HCT116 (cell line): ENCODE data around the gene ZNF784. TPM values are rescaled to one million over a fixed set of nuclear protein-coding genes. Genes with fewer than 3 reads are reported as not detected.

Experiments
- ATAC-seq: fragments of 200-7000 bp; cut with Tn5 transposase; 2 replicates; pipeline ENCODE4 v1.9.1; 2020; ENCODE audit warnings: mild to moderate bottlenecking, moderate library complexity
- BruUV-seq: library from RNA; stranded (reverse); fragments of 400-500 nt; replicated peaks from 2 replicates; lab custom pipeline; 2021; lab: Mats Ljungman, UMichigan
- CTCF ChIA-PET: fragments of 300-600 bp; sonication (Branson Sonifier 250); formaldehyde crosslinking; loops from one replicate; lab custom pipeline; 2021; ENCODE audit warnings: antibody characterized with exemption; lab: Charles Lee
- POLR2A ChIA-PET: fragments of 300-600, 350-600 bp; sonication (Branson Sonifier 250); formaldehyde crosslinking; loops from one replicate; lab custom pipeline; 2021; ENCODE audit warnings: antibody characterized with exemption; lab: Charles Lee
- RAD21 ChIA-PET, 2 experiments: fragments of 300-600 bp; sonication (Branson Sonifier 250); formaldehyde crosslinking; loops; one replicate each; lab custom pipeline; 2023; ENCODE audit warnings: low total read pairs in 2 of 2; ENCODE audit not compliant: uncharacterized antibody in 2 of 2, unreplicated experiment in 2 of 2, low non-redundant PET in 1 of 2; lab: Charles Lee
- DNase-seq: peaks from one replicate; pipeline ENCODE4 v3.0.0-alpha.2; 2010; ENCODE audit warnings: low read depth, low spot score
- H2AFZ ChIP-seq: fragments of 200-600 bp; shearing (Covaris generic), sonication (generic); 2 replicates; pipeline ENCODE4 v1.6.1; 2017; ENCODE audit warnings: low read depth, mixed run types, mixed read lengths, antibody characterized with exemption, low read length; ENCODE audit not compliant: poor library complexity, severe bottlenecking
- H3K27ac ChIP-seq: 2 replicates; pipeline ENCODE4 v1.5.1; 2012; ENCODE audit warnings: low read depth, low read length
- H3K27me3 ChIP-seq: fragments of 200-600 bp; sonication (generic); 2 replicates; pipeline ENCODE4 v1.6.1; 2016; ENCODE audit warnings: mixed run types, low read length, mixed read lengths; ENCODE audit not compliant: insufficient read depth
- H3K36me3 ChIP-seq, 2 experiments: fragments of 200-500 bp in 1 of 2; fragments of 200-600 bp in 1 of 2; sonication (Bioruptor generic) in 1 of 2; sonication (generic) in 1 of 2; 2 replicates each; pipeline versions ENCODE4 v1.5.1 to v1.6.1; 2014 to 2016; ENCODE audit warnings: low read length in 2 of 2, inconsistent platforms in 1 of 2, mixed read lengths in 1 of 2, mixed run types in 1 of 2; ENCODE audit not compliant: insufficient read depth in 2 of 2, control insufficient read depth in 1 of 2
- H3K4me1 ChIP-seq, 2 experiments: fragments of 200-600 bp in 1 of 2; sonication (generic) in 1 of 2; 2 replicates each; pipeline versions ENCODE4 v1.5.1 to v1.6.1; 2012 to 2017; ENCODE audit warnings: low read length in 2 of 2, inconsistent platforms in 1 of 2, mild to moderate bottlenecking in 1 of 2, mixed read lengths in 1 of 2, mixed run types in 1 of 2, moderate library complexity in 1 of 2; ENCODE audit not compliant: insufficient read depth in 2 of 2, control insufficient read depth in 1 of 2
- H3K4me2 ChIP-seq: fragments of 200-600 bp; sonication (generic); 2 replicates; pipeline ENCODE4 v1.6.1; 2017; ENCODE audit warnings: mixed run types, low read length, mixed read lengths
- H3K4me3 ChIP-seq, 2 experiments: fragments of 200-600 bp in 1 of 2; sonication (generic) in 1 of 2; replicated peaks in 1 of 2; 2 replicates each; pipeline ENCODE4 v1.5.1; 2011 to 2016; ENCODE audit warnings: low read length in 2 of 2, control low read depth in 1 of 2, low read depth in 1 of 2, mild to moderate bottlenecking in 1 of 2, mixed read lengths in 1 of 2, mixed run types in 1 of 2
- H3K79me2 ChIP-seq: fragments of 200-600 bp; sonication (generic); 2 replicates; pipeline ENCODE4 v1.6.1; 2017; ENCODE audit warnings: mild to moderate bottlenecking, mixed run types, low read length, moderate library complexity, mixed read lengths; ENCODE audit not compliant: insufficient read depth
- H3K9ac ChIP-seq: fragments of 200-600 bp; sonication (generic); 2 replicates; pipeline ENCODE4 v1.6.1; 2016; ENCODE audit warnings: low read length, mixed read lengths
- H3K9me2 ChIP-seq: fragments of 200-600 bp; sonication (generic), shearing (Covaris generic); 2 replicates; pipeline ENCODE4 v1.6.1; 2017; ENCODE audit warnings: mixed run types, mild to moderate bottlenecking, moderate library complexity; ENCODE audit not compliant: insufficient read depth
- H3K9me3 ChIP-seq, 2 experiments: fragments of 200-500 bp in 1 of 2; fragments of 200-600 bp in 1 of 2; sonication (Bioruptor generic) in 1 of 2; sonication (generic) in 1 of 2; 2 replicates each; pipeline ENCODE4 v1.6.1; 2014 to 2017; ENCODE audit warnings: low read length in 2 of 2, mixed read lengths in 2 of 2, inconsistent platforms in 1 of 2, low read depth in 1 of 2, mild to moderate bottlenecking in 1 of 2, mixed run types in 1 of 2, moderate library complexity in 1 of 2; ENCODE audit not compliant: control insufficient read depth in 1 of 2, insufficient read depth in 1 of 2
- H4K20me1 ChIP-seq: fragments of 200-600 bp; sonication (generic), shearing (Covaris generic); 2 replicates; pipeline ENCODE4 v1.6.1; 2017; ENCODE audit warnings: mixed run types, mild to moderate bottlenecking, moderate library complexity; ENCODE audit not compliant: insufficient read depth
- JUND ChIP-seq: IDR thresholded peaks from 2 replicates; pipeline ENCODE4 v1.6.1; 2012
- POLR2AphosphoS5 ChIP-seq: IDR thresholded peaks from 2 replicates; pipeline ENCODE4 v1.6.1; 2011; ENCODE audit warnings: mild to moderate bottlenecking, low read depth, low read length, moderate library complexity
- REST ChIP-seq: IDR thresholded peaks from 2 replicates; pipeline ENCODE4 v1.6.1; 2012; ENCODE audit warnings: low read depth
- SRF ChIP-seq: IDR thresholded peaks from 2 replicates; pipeline ENCODE4 v1.6.1; 2012; ENCODE audit warnings: low read depth
- intact Hi-C: fragments of 100-400 bp; cut with micrococcal nuclease; formaldehyde crosslinking; loops from 2 replicates; pipeline ENCODE4 v1.10.0; 2022
- total RNA-seq: library from RNA; stranded (reverse); gene quantifications from one replicate; pipeline ENCODE4 v1.2.1, GENCODE V29; 2021; ENCODE audit not compliant: unreplicated experiment
- TF ChIP-seq, protein P1 (sequence below): IDR thresholded peaks from 2 replicates; pipeline ENCODE4 v1.6.1; 2012

Gene ZNF784
- total RNA-seq, 1 experiment from 2014 or later = 5.3 TPM

DNA sequence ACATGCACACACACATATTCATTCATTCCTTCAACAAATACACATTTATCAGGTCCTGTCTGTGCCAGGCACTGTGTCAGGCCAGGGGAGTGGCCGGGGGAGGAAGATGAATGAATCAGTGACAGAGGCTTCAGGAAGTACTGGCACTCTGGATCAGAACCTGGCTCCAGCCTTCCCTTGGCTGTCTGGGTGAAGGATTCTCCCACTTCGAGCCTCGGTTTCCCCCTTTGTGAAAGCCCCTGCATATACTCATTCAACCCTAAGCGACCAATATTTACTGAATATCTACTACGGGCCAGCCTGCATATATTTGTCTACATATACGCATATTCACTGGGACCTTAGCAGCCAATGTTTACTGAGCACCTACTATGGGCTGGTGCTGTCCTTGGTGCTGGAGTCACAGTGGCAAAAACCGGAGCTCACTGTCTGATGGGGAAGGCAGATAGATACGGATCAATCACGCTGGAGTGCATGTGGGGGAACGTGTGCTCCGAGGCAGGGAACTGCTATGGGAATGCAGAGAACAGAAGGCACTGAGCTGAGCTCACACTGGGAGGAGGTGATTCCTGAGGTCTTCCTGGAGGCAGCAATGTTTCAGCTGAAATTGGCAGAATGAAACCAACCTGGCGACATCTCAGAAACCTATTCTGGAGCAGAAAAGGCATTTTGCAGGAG lies 43.1 kb downstream of the ZNF784 start:
- no peaks in the 10 kb centered on the region for H3K27me3 ChIP-seq
- peak overlapping the region; percentile 86 for H3K9ac ChIP-seq
- no peaks in the 10 kb centered on the region for H3K9me2 ChIP-seq
- no peaks in the 10 kb centered on the region for H4K20me1 ChIP-seq
- TF ChIP-seq, protein P1, sequence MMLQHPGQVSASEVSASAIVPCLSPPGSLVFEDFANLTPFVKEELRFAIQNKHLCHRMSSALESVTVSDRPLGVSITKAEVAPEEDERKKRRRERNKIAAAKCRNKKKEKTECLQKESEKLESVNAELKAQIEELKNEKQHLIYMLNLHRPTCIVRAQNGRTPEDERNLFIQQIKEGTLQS = no peak
- TF ChIP-seq JUND (no peak), REST (peak; percentile 99), SRF (no peak), POLR2AphosphoS5 (no peak)
- peaks cover 7 to 14% of the 10 kb centered on the region in 2 experiments; a peak in 3 of 4 replicates for H3K4me1 ChIP-seq
- ChIA-PET RAD21 (no interaction called here), CTCF (no interaction called here), POLR2A (interaction anchor here (1.1 to 1.2 kb wide), 2 partner anchors 23 to 73 kb away, joined by 4 read pairs; partner anchors contain the start of gene U2AF2)
- H3K27ac ChIP-seq = peak overlapping the region; percentile 40
- ATAC-seq (peak; percentile 58), DNase-seq (no peak)
- H3K4me3 ChIP-seq = peak overlapping the region; percentile 92 to 94
- peak overlapping the region; percentile 84 for H3K4me2 ChIP-seq
- no peak overlapping the region for H2AFZ ChIP-seq
- peaks cover 16% of the 10 kb centered on the region for H3K79me2 ChIP-seq
- no peaks in the 10 kb centered on the region; a peak in 2 of 4 replicates for H3K36me3 ChIP-seq
- intact Hi-C loops = no loop called here
- no peaks in the 10 kb centered on the region for H3K9me3 ChIP-seq
- no TSS peak for BruUV-seq
